HCT116 (cell line): ENCODE data around the gene PRKCD. TPM values are rescaled to one million over a fixed set of nuclear protein-coding genes. Genes with fewer than 3 reads are reported as not detected.

ENCODE experiments used
- ATAC-seq: fragments of 200-7000 bp; cut with Tn5 transposase; 2 replicates; pipeline ENCODE4 v1.9.1; 2020; ENCODE audit warnings: mild to moderate bottlenecking, moderate library complexity
- BruUV-seq: library from RNA; stranded (reverse); fragments of 400-500 nt; replicated peaks from 2 replicates; lab custom pipeline; 2021; lab: Mats Ljungman, UMichigan
- CTCF ChIA-PET: fragments of 300-600 bp; sonication (Branson Sonifier 250); formaldehyde crosslinking; loops from one replicate; lab custom pipeline; 2021; ENCODE audit warnings: antibody characterized with exemption; lab: Charles Lee
- POLR2A ChIA-PET: fragments of 300-600, 350-600 bp; sonication (Branson Sonifier 250); formaldehyde crosslinking; loops from one replicate; lab custom pipeline; 2021; ENCODE audit warnings: antibody characterized with exemption; lab: Charles Lee
- RAD21 ChIA-PET, 2 experiments: fragments of 300-600 bp; sonication (Branson Sonifier 250); formaldehyde crosslinking; loops; one replicate each; lab custom pipeline; 2023; ENCODE audit warnings: low total read pairs in 2 of 2; ENCODE audit not compliant: uncharacterized antibody in 2 of 2, unreplicated experiment in 2 of 2, low non-redundant PET in 1 of 2; lab: Charles Lee
- DNase-seq: peaks from one replicate; pipeline ENCODE4 v3.0.0-alpha.2; 2010; ENCODE audit warnings: low read depth, low spot score
- H2AFZ ChIP-seq: fragments of 200-600 bp; shearing (Covaris generic), sonication (generic); 2 replicates; pipeline ENCODE4 v1.6.1; 2017; ENCODE audit warnings: low read depth, mixed run types, mixed read lengths, antibody characterized with exemption, low read length; ENCODE audit not compliant: poor library complexity, severe bottlenecking
- H3K27ac ChIP-seq: 2 replicates; pipeline ENCODE4 v1.5.1; 2012; ENCODE audit warnings: low read depth, low read length
- H3K27me3 ChIP-seq: fragments of 200-600 bp; sonication (generic); 2 replicates; pipeline ENCODE4 v1.6.1; 2016; ENCODE audit warnings: mixed run types, low read length, mixed read lengths; ENCODE audit not compliant: insufficient read depth
- H3K36me3 ChIP-seq, 2 experiments: fragments of 200-500 bp in 1 of 2; fragments of 200-600 bp in 1 of 2; sonication (Bioruptor generic) in 1 of 2; sonication (generic) in 1 of 2; 2 replicates each; pipeline versions ENCODE4 v1.5.1 to v1.6.1; 2014 to 2016; ENCODE audit warnings: low read length in 2 of 2, inconsistent platforms in 1 of 2, mixed read lengths in 1 of 2, mixed run types in 1 of 2; ENCODE audit not compliant: insufficient read depth in 2 of 2, control insufficient read depth in 1 of 2
- H3K4me1 ChIP-seq, 2 experiments: fragments of 200-600 bp in 1 of 2; sonication (generic) in 1 of 2; 2 replicates each; pipeline versions ENCODE4 v1.5.1 to v1.6.1; 2012 to 2017; ENCODE audit warnings: low read length in 2 of 2, inconsistent platforms in 1 of 2, mild to moderate bottlenecking in 1 of 2, mixed read lengths in 1 of 2, mixed run types in 1 of 2, moderate library complexity in 1 of 2; ENCODE audit not compliant: insufficient read depth in 2 of 2, control insufficient read depth in 1 of 2
- H3K4me2 ChIP-seq: fragments of 200-600 bp; sonication (generic); 2 replicates; pipeline ENCODE4 v1.6.1; 2017; ENCODE audit warnings: mixed run types, low read length, mixed read lengths
- H3K4me3 ChIP-seq, 2 experiments: fragments of 200-600 bp in 1 of 2; sonication (generic) in 1 of 2; replicated peaks in 1 of 2; 2 replicates each; pipeline ENCODE4 v1.5.1; 2011 to 2016; ENCODE audit warnings: low read length in 2 of 2, control low read depth in 1 of 2, low read depth in 1 of 2, mild to moderate bottlenecking in 1 of 2, mixed read lengths in 1 of 2, mixed run types in 1 of 2
- H3K79me2 ChIP-seq: fragments of 200-600 bp; sonication (generic); 2 replicates; pipeline ENCODE4 v1.6.1; 2017; ENCODE audit warnings: mild to moderate bottlenecking, mixed run types, low read length, moderate library complexity, mixed read lengths; ENCODE audit not compliant: insufficient read depth
- H3K9ac ChIP-seq: fragments of 200-600 bp; sonication (generic); 2 replicates; pipeline ENCODE4 v1.6.1; 2016; ENCODE audit warnings: low read length, mixed read lengths
- H3K9me2 ChIP-seq: fragments of 200-600 bp; sonication (generic), shearing (Covaris generic); 2 replicates; pipeline ENCODE4 v1.6.1; 2017; ENCODE audit warnings: mixed run types, mild to moderate bottlenecking, moderate library complexity; ENCODE audit not compliant: insufficient read depth
- H3K9me3 ChIP-seq, 2 experiments: fragments of 200-500 bp in 1 of 2; fragments of 200-600 bp in 1 of 2; sonication (Bioruptor generic) in 1 of 2; sonication (generic) in 1 of 2; 2 replicates each; pipeline ENCODE4 v1.6.1; 2014 to 2017; ENCODE audit warnings: low read length in 2 of 2, mixed read lengths in 2 of 2, inconsistent platforms in 1 of 2, low read depth in 1 of 2, mild to moderate bottlenecking in 1 of 2, mixed run types in 1 of 2, moderate library complexity in 1 of 2; ENCODE audit not compliant: control insufficient read depth in 1 of 2, insufficient read depth in 1 of 2
- H4K20me1 ChIP-seq: fragments of 200-600 bp; sonication (generic), shearing (Covaris generic); 2 replicates; pipeline ENCODE4 v1.6.1; 2017; ENCODE audit warnings: mixed run types, mild to moderate bottlenecking, moderate library complexity; ENCODE audit not compliant: insufficient read depth
- ATF3 ChIP-seq: IDR thresholded peaks from 2 replicates; pipeline ENCODE4 v1.6.1; 2012
- CEBPB ChIP-seq: IDR thresholded peaks from 2 replicates; pipeline ENCODE4 v1.6.1; 2012; ENCODE audit warnings: low read depth
- CTCF ChIP-seq, 3 experiments: fragments of 200-600 bp in 1 of 3; sonication (generic) in 1 of 3; IDR thresholded peaks in 2 of 3; conservative IDR thresholded peaks in 1 of 3; 2 replicates each; pipeline ENCODE4 v1.5.1; 2012 to 2017; ENCODE audit warnings: low read depth in 2 of 3, low read length in 2 of 3, antibody characterized with exemption in 1 of 3, borderline replicate concordance in 1 of 3, control low read depth in 1 of 3, mild to moderate bottlenecking in 1 of 3, mixed read lengths in 1 of 3, mixed run types in 1 of 3, moderate library complexity in 1 of 3; ENCODE audit not compliant: insufficient read depth in 1 of 3
- FOSL1 ChIP-seq: IDR thresholded peaks from 2 replicates; pipeline ENCODE4 v1.6.1; 2012; ENCODE audit warnings: low read depth
- JUND ChIP-seq: IDR thresholded peaks from 2 replicates; pipeline ENCODE4 v1.6.1; 2012
- MAX ChIP-seq: IDR thresholded peaks from 2 replicates; pipeline ENCODE4 v1.6.1; 2012
- POLR2A ChIP-seq: IDR thresholded peaks from 2 replicates; pipeline ENCODE4 v1.7.0; 2011; ENCODE audit warnings: borderline replicate concordance; ENCODE audit not compliant: insufficient read depth, insufficient read length; ENCODE audit errors: extremely low read depth
- RAD21 ChIP-seq: IDR thresholded peaks from 2 replicates; pipeline ENCODE4 v1.6.1; 2012; ENCODE audit warnings: low read depth, mild to moderate bottlenecking
- SRF ChIP-seq: IDR thresholded peaks from 2 replicates; pipeline ENCODE4 v1.6.1; 2012; ENCODE audit warnings: low read depth
- TCF7L2 ChIP-seq: IDR thresholded peaks from 2 replicates; pipeline ENCODE4 v1.7.0; 2011; ENCODE audit warnings: borderline replicate concordance, inconsistent platforms; ENCODE audit not compliant: insufficient read depth, insufficient read length; ENCODE audit errors: extremely low read depth
- ZBTB33 ChIP-seq: IDR thresholded peaks from 2 replicates; pipeline ENCODE4 v1.6.1; 2011; ENCODE audit warnings: mild to moderate bottlenecking, low read length, moderate library complexity; ENCODE audit not compliant: insufficient replicate concordance; ENCODE audit errors: extremely low read depth
- ZFX ChIP-seq: fragments of 450-650 bp; IDR thresholded peaks from 2 replicates; pipeline ENCODE4 v1.6.1; 2017
- ZNF274 ChIP-seq: fragments of 200-500 bp; sonication (Bioruptor generic); IDR thresholded peaks from 2 replicates; pipeline ENCODE4 v1.6.1; 2014; ENCODE audit warnings: mild to moderate bottlenecking, low read depth, low read length, inconsistent platforms
- intact Hi-C: fragments of 100-400 bp; cut with micrococcal nuclease; formaldehyde crosslinking; loops from 2 replicates; pipeline ENCODE4 v1.10.0; 2022
- total RNA-seq: library from RNA; stranded (reverse); gene quantifications from one replicate; pipeline ENCODE4 v1.2.1, GENCODE V29; 2021; ENCODE audit not compliant: unreplicated experiment

PRKCD gene
- total RNA-seq, 1 experiment from 2014 or later, result 34.4 TPM

- ATAC-seq, result peak; percentile 28; the same call in 1 of the 2 replicates
- Histone ChIP-seq H3K4me3 (no peak overlapping the region), H2AFZ (no peak overlapping the region), H3K79me2 (no peaks in the 10 kb centered on the region), H3K27me3 (no peaks in the 10 kb centered on the region), H3K9me3 (no peaks in the 10 kb centered on the region), H3K9ac (no peak overlapping the region), H3K4me1 (no peaks in the 10 kb centered on the region), H3K4me2 (no peak overlapping the region), H3K9me2 (no peaks in the 10 kb centered on the region), H3K27ac (no peak overlapping the region), H3K36me3 (peaks cover 10 to 24% of the 10 kb centered on the region in 2 experiments; a peak in 3 of 4 replicates), H4K20me1 (no peaks in the 10 kb centered on the region)
- TF ChIP-seq MAX (no peak), CTCF (IDR thresholded peaks at IDR 0.05 in 2 of 3, conservative IDR thresholded peaks at IDR 0.05 in 1 of 3; ENCODE audit: borderline replicate concordance in 1 of 3, insufficient read depth in 1 of 3, low read depth in 2 of 3, low read length in 2 of 3) (no peak), ZFX (no peak), ZBTB33 (no peak), SRF (no peak), ZNF274 (no peak), CEBPB (no peak), FOSL1 (no peak), RAD21 (no peak), POLR2A (no peak), JUND (no peak), ATF3 (no peak), TCF7L2 (no peak)
- ChIA-PET RAD21 (interaction anchor here (0.8 to 1.0 kb wide), 3 partner anchors 80 to 82 kb away, joined by 3 to 6 read pairs (median 5); no protein-coding TSS in a partner anchor), POLR2A (interaction anchor here (1.1 kb wide), 1 partner anchor 82 kb away, joined by 4 read pairs; no protein-coding TSS in a partner anchor), CTCF (interaction anchor here (1.0 to 2.9 kb wide), 4 partner anchors 10 to 107 kb away, joined by 3 to 28 read pairs (median 4); no protein-coding TSS in a partner anchor)
- BruUV-seq, result no TSS peak
- no peak for DNase-seq
- intact Hi-C loops, result loop anchor here (1.0 to 10.0 kb wide), 3 partner anchors 82 to 600 kb away; no protein-coding TSS in a partner anchor
These were observed 46.5 kb upstream of the PRKCD start for GRCh38 chr3:53114412-53115074.
